Nephron progenitor cell (in vitro differentiated cells): Measurements from ENCODE around the gene RABL2A.

ENCODE experiments used
- DNase-seq: peaks from one replicate; pipeline ENCODE4 v3.0.0; 2021
- H3K27ac Mint-ChIP-seq: 2 replicates; pipeline ENCODE4 v1.8.0; 2021; ENCODE audit warnings: mild to moderate bottlenecking, moderate library complexity, mixed read lengths
- H3K27me3 Mint-ChIP-seq: 2 replicates; pipeline ENCODE4 v1.8.0; 2021; ENCODE audit warnings: mild to moderate bottlenecking, low read depth, mixed read lengths; ENCODE audit not compliant: poor library complexity
- H3K36me3 Mint-ChIP-seq: 2 replicates; pipeline ENCODE4 v1.8.0; 2021; ENCODE audit warnings: low read depth, mixed read lengths
- H3K4me1 Mint-ChIP-seq: 2 replicates; pipeline ENCODE4 v1.8.0; 2021; ENCODE audit warnings: mixed read lengths
- H3K4me3 Mint-ChIP-seq: 2 replicates; pipeline ENCODE4 v1.8.0; 2021; ENCODE audit warnings: mild to moderate bottlenecking, moderate library complexity, mixed read lengths
- H3K9me3 Mint-ChIP-seq: 2 replicates; pipeline ENCODE4 v1.8.0; 2021; ENCODE audit warnings: mild to moderate bottlenecking, moderate library complexity, mixed read lengths
- TF ChIP-seq, protein P1 (sequence below): fragments of 200-600 bp; sonication (generic); IDR thresholded peaks from 2 replicates; pipeline ENCODE4 v1.5.0; 2021; ENCODE audit warnings: antibody characterized with exemption

RABL2A gene

DNA sequence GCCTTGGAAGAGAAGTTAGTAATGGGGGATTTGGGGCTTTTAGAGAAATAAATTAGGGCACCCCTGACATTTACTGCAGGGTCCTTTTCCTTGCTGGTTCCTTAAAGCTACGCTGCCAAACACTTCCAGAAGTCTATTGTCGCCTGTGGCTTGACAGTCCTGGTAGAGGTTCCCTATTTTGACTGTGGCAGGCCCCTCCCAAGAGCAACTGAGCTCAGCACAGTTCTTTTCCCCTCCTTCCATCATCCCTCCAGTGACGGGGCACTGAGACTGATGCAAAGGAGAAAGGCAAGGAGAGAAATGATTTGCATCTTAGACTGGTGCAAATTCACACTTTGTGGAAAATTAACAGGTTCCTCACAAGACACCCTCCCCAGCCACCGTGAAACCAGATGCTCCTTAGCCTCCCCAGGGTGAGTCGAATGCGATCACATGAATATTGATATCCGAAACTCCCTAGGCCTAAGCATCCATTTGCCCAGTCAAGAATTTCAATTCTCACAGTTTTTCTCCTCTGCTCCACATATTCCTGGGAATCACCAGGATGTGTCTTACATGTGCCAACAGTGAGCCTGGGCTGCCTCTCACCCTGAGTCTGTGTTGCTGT, 45.4 kb downstream of the RABL2A start:
- peaks cover 7% of the 10 kb centered on the region for H3K27me3 Mint-ChIP-seq
- no peaks in the 10 kb centered on the region for H3K36me3 Mint-ChIP-seq
- TF ChIP-seq, protein P1, sequence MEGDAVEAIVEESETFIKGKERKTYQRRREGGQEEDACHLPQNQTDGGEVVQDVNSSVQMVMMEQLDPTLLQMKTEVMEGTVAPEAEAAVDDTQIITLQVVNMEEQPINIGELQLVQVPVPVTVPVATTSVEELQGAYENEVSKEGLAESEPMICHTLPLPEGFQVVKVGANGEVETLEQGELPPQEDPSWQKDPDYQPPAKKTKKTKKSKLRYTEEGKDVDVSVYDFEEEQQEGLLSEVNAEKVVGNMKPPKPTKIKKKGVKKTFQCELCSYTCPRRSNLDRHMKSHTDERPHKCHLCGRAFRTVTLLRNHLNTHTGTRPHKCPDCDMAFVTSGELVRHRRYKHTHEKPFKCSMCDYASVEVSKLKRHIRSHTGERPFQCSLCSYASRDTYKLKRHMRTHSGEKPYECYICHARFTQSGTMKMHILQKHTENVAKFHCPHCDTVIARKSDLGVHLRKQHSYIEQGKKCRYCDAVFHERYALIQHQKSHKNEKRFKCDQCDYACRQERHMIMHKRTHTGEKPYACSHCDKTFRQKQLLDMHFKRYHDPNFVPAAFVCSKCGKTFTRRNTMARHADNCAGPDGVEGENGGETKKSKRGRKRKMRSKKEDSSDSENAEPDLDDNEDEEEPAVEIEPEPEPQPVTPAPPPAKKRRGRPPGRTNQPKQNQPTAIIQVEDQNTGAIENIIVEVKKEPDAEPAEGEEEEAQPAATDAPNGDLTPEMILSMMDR = no peak
- peaks cover 7% of the 10 kb centered on the region for H3K9me3 Mint-ChIP-seq
- H3K4me1 Mint-ChIP-seq = peaks cover 22% of the 10 kb centered on the region
- no peak for DNase-seq
- no peak overlapping the region for H3K4me3 Mint-ChIP-seq
- no peak overlapping the region for H3K27ac Mint-ChIP-seq

DNA sequence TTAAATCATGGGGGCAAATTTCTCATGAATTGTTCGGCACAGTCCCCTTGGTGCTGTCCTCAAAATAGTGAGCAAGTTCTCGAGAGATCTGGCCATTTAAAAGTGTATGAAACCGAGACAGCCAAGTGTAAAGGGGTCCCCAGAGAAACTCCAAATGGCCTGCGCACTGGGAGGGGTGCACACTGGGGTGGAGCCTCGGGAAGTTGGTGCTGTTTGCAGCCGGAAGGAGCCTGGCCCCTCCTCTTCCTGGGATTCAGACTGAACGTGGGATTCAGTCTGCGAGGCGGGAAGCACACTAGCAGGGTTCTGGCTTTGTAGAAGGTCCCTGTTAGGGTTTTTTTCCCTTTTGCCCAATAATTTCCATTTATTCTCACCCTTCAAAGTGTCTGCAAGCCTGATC, 48.8 kb downstream of the RABL2A start:
- TF ChIP-seq, protein P1 = no peak
- no peaks in the 10 kb centered on the region for H3K9me3 Mint-ChIP-seq
- DNase-seq = no peak
- no peaks in the 10 kb centered on the region for H3K36me3 Mint-ChIP-seq
- peaks cover 6% of the 10 kb centered on the region for H3K27me3 Mint-ChIP-seq
- H3K4me3 Mint-ChIP-seq = no peak overlapping the region
- peaks cover 22% of the 10 kb centered on the region for H3K4me1 Mint-ChIP-seq
- no peak overlapping the region for H3K27ac Mint-ChIP-seq

DNA sequence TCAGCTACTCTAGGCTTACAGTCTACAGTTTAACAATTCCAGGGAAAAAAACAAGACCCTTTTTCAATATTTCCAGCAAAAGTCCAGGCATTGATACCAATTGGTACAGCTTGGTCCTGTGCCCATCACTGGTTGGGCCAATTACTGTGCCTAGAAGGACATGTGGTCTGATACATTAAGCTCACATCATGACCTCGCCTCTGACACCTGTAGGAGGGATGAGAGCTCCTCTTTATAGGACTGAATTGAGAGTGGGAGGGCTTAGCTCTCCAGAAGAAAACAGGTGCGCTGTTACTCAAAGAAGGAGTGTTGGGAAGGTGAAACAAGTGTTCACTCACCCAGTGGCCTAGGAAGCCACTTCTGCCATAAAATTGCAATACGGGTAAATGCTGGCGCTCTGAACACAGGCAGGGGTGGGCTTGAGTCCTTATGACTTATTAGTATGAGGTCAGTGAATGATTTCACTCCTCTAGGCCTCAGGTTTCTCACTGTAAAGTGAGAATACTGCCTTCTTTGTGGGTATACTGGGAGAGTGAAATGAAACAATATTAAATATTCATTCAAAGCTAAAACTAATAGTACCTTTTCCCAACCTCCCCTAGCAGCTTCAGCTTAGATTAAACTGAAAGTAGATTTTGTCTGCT, 49.7 kb downstream of the RABL2A start:
- no peak for DNase-seq
- TF ChIP-seq, protein P1 = no peak
- peaks cover 3% of the 10 kb centered on the region for H3K27me3 Mint-ChIP-seq
- peaks cover 6% of the 10 kb centered on the region for H3K9me3 Mint-ChIP-seq
- no peak overlapping the region for H3K4me3 Mint-ChIP-seq
- no peak overlapping the region for H3K27ac Mint-ChIP-seq
- peaks cover 19% of the 10 kb centered on the region for H3K4me1 Mint-ChIP-seq
- no peaks in the 10 kb centered on the region for H3K36me3 Mint-ChIP-seq

DNA sequence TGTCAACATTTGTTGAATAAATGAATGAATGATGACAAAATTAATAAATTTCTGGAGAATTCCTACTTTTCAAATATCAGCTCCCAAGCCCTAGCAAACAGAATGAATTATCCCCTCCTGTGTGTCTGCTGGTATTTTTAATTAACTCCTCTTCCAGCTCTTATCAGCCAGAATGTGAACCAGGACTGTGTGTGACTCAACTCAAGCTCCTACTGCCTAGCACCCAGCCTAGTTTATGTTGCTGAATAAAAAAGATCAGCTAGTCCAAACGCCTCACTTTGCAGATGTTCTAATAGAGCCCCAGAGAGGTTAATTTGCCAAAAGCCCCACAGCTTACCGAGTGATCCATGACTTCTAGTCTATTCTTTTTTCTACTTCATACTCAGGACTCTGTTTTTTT, 50.3 kb downstream of the RABL2A start:
- Mint-ChIP-seq H3K27me3 (peaks cover 3% of the 10 kb centered on the region), H3K27ac (no peak overlapping the region), H3K4me3 (no peak overlapping the region), H3K4me1 (peaks cover 16% of the 10 kb centered on the region), H3K36me3 (no peaks in the 10 kb centered on the region), H3K9me3 (peaks cover 11% of the 10 kb centered on the region)
- TF ChIP-seq, protein P1 = no peak
- DNase-seq = no peak

DNA sequence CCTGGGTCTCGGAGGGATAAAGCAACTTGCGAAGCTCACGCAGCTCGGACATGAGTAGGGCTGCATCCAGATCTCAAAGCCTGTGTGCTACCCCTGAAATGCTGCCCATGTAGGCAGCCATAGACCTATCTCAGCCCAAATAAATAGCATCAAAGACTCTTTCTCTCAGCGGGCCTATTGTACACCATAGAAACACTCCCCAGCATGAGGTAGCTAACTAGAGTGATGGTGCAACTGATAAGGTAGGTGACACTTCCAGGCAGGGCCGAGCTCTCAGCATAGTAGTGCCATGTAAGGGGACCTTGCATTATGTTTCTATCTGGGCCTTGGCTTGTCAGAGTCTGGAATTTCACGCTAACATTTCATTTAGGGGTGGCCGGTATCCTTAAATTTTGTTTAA, 52.4 kb downstream of the RABL2A start:
- no peak for DNase-seq
- H3K9me3 Mint-ChIP-seq = peaks cover 25% of the 10 kb centered on the region
- no peaks in the 10 kb centered on the region for H3K36me3 Mint-ChIP-seq
- H3K27ac Mint-ChIP-seq = no peak overlapping the region
- H3K4me1 Mint-ChIP-seq = peaks cover 4% of the 10 kb centered on the region
- H3K4me3 Mint-ChIP-seq = no peak overlapping the region
- H3K27me3 Mint-ChIP-seq = peaks cover 6% of the 10 kb centered on the region
- TF ChIP-seq, protein P1 = no peak

DNA sequence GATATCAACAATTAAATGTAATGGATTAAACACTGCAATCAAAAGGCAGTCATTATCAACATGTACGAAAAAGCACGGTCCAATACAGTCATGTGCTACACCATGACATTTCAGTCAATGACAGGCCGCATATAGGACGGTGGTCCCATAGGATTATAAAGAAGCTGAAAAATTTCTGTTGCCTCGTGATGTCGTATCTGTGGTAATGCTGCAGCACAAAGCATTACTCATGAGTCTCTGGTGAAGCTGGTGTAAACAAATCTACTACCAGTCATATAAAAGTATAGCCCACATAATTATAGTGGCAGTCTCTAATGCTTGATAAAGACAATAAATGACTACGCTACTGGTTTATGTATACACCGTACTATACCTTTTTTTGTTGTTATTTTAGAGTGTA, 58.4 kb downstream of the RABL2A start:
- no peaks in the 10 kb centered on the region for H3K4me1 Mint-ChIP-seq
- no peak overlapping the region for H3K4me3 Mint-ChIP-seq
- H3K27ac Mint-ChIP-seq = no peak overlapping the region
- DNase-seq = no peak
- H3K36me3 Mint-ChIP-seq = no peaks in the 10 kb centered on the region
- H3K27me3 Mint-ChIP-seq = peaks cover 7% of the 10 kb centered on the region
- H3K9me3 Mint-ChIP-seq = peaks cover 25% of the 10 kb centered on the region
- TF ChIP-seq, protein P1 = no peak
